HG03354 (cell line): ENCODE data around the gene KRTAP4-8.
"Not testable (repeated sequence)": the region's sequence is repeated elsewhere in the genome, so short reads cannot be mapped to it uniquely, and the experiment has no call there.

Source experiments
- ATAC-seq: cut with Tn5 transposase; IDR thresholded peaks from one replicate; pipeline ENCODE4 v1.9.1; 2021; ENCODE audit warnings: mild to moderate bottlenecking; ENCODE audit not compliant: unreplicated experiment, poor library complexity, severe bottlenecking

KRTAP4-8 gene

GRCh38 chr17:41069031-41069430 lies 28.9 kb downstream of the KRTAP4-8 start:
- no peak for ATAC-seq

- ATAC-seq, result no peak
Measured at GRCh38 chr17:41067281-41067680, 30.7 kb downstream of the KRTAP4-8 start.

- ATAC-seq, result no peak
Measured at GRCh38 chr17:41065829-41066624, 31.9 kb downstream of the KRTAP4-8 start, which contains the start of gene KRTAP2-4. KRTAP2-4 (minus strand) TSS chr17:41065879; CDS start chr17:41065845, 34 bp downstream.

GRCh38 chr17:41065016-41065689 lies 32.8 kb downstream of the KRTAP4-8 start:
- ATAC-seq, result not testable (repeated sequence)

- ATAC-seq, result no peak
Measured at GRCh38 chr17:41064301-41064700, 33.6 kb downstream of the KRTAP4-8 start.

GRCh38 chr17:41063449-41063848 lies 34.5 kb downstream of the KRTAP4-8 start:
- no peak for ATAC-seq

- ATAC-seq, result no peak
Measured at GRCh38 chr17:41061964-41062363, 36.0 kb downstream of the KRTAP4-8 start.

GRCh38 chr17:41060052-41060604 lies 37.8 kb downstream of the KRTAP4-8 start, which contains the start of gene KRTAP2-3:
KRTAP2-3 (minus strand) TSS chr17:41060114; CDS start chr17:41060050, 64 bp downstream.
- no peak for ATAC-seq

- not testable (repeated sequence) for ATAC-seq
Measured at GRCh38 chr17:41059276-41060051, 38.5 kb downstream of the KRTAP4-8 start.

GRCh38 chr17:41058741-41059140 lies 39.2 kb downstream of the KRTAP4-8 start:
- no peak for ATAC-seq

GRCh38 chr17:41057547-41057946 lies 40.4 kb downstream of the KRTAP4-8 start:
- no peak for ATAC-seq

- not testable (repeated sequence) for ATAC-seq
Measured at GRCh38 chr17:41055130-41055529, 42.8 kb downstream of the KRTAP4-8 start, which contains the start of gene KRTAP2-2. KRTAP2-2 (minus strand) TSS chr17:41055230; CDS start chr17:41055211, 19 bp downstream.

GRCh38 chr17:41054556-41054955 lies 43.4 kb downstream of the KRTAP4-8 start:
- not testable (repeated sequence) for ATAC-seq

- no peak for ATAC-seq
Measured at GRCh38 chr17:41054025-41054424, 43.9 kb downstream of the KRTAP4-8 start.

GRCh38 chr17:41052566-41052965 lies 45.4 kb downstream of the KRTAP4-8 start:
- no peak for ATAC-seq

GRCh38 chr17:41049110-41049509 lies 48.8 kb downstream of the KRTAP4-8 start:
- no peak for ATAC-seq

- no peak for ATAC-seq
Measured at GRCh38 chr17:41048441-41048840, 49.5 kb downstream of the KRTAP4-8 start.
